ENCODE data around the gene TCF4.

Gene TCF4

GRCh38 chr18:55289775-55290174 is 298.2 kb downstream of the TCF4 start:
- no peak for DNase-seq (ENCODE audit: low read depth)

DNA sequence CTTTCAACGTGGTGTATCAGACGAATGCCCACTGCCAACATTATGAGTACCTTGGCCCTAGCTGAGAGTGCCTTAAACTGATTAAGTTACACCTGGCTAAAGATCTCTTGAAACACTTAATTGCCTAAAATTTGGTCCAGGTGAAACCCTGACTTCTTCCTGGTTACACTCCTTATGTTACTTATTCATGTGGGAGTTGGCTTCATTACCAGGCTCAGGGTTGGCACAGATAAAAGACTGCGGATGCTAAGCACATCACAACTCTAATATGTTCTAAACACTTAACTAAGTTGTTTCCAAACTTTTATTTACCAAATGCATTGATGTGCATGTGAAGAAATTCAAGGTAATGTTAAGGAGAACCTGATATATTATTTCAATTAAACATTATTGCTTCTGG is 298.9 kb downstream of the TCF4 start:
- DNase-seq (ENCODE audit: low read depth): no peak

DNA sequence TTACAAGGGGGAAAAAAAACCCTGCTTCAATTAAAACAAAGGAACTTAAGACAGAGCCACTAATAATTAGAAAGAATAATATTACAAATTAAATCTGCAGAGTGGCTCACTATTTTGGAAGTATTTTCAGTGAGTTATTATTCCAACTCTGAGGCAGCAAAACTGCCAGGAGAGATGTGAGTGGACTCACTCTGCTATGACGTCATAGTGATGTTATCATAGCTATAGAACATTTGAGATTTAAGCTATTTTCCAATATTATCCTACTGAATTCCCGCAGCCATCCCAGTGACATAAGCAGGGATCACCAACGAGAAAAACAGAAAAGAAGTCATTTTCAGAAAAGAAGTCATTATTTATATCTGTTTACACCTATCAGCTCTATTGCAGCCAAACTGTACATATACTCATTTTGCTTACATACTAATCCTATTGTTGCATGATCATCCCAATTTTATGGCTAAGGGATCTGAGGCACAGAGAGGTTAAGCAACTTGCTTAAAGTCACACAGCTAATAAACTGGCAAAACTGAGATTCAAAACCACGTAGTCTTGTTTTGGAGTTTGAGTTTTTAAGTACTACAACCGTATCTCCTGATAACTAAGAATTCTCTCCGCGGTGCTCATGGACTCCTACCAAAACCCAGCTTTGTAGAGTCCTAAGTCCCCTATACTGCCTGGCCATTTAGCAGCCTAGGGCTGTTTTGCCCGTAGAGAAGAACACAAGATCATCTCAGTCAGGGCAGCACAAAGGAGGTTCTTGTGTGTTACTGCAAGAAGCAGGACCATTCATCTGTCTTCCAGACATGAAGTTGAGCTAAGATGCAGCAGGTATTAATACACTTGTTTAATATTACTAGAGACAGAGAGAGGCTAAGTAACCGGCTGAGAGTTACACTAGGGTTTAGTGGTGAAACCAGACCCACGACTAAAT is 299.8 kb downstream of the TCF4 start:
- no peak for DNase-seq (ENCODE audit: low read depth)

- no peak for DNase-seq (ENCODE audit: low read depth)
These were observed 300.7 kb downstream of the TCF4 start for GRCh38 chr18:55287149-55287806.

DNA sequence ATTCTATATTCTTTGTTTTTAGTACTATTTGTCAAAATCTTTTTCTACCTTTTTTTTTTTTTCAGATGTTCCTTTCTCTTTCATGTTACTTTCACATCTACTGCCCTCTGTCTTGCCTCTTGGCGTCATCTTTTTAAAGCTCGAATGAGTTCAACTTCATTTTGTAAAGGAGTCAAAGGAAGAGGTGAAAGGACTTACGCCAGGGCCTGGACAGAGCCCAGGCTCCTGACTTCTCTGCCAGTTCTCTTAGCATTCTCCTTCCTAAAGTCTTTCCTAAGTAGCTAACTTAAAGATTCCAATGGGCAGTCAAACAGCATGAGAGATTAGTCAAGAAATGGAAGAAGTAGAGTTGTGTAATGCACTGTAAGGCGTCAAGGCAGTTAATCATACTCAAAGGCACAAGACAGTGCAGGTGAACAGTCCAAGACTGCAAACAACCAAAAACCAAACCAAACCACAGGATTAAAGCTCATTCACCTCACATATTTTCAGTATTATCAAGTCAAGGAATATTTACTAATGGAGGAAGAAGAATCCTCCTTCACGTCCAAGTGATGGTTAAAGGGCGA is 301.7 kb downstream of the TCF4 start:
- DNase-seq (ENCODE audit: low read depth): no peak

DNA sequence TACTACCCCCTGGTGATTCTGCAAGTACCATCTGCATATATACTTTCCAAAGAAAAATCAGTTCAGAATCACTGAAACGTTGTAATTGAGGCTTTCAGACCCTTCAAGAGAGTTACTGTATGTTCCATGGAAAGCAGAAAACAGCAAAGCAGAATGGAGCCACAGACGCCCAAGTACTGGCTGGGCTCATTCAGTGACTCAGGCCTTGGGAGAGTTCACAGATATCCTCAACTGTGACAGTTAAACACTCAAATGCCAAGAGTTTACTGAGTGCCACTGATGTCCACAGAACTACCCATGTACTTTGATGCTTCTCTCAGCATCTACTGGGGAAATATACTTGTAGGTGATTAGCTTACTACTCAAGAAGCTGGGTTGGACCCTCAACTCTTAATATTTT is 303.4 kb downstream of the TCF4 start:
- no peak for DNase-seq (ENCODE audit: low read depth)

GRCh38 chr18:55283309-55283708 is 304.7 kb downstream of the TCF4 start:
- no peak for DNase-seq (ENCODE audit: low read depth)

GRCh38 chr18:55280503-55280902 is 307.5 kb downstream of the TCF4 start:
- no peak for DNase-seq (ENCODE audit: low read depth)

- DNase-seq (ENCODE audit: low read depth): no peak
These were observed 312.7 kb downstream of the TCF4 start for GRCh38 chr18:55275039-55275901.

DNA sequence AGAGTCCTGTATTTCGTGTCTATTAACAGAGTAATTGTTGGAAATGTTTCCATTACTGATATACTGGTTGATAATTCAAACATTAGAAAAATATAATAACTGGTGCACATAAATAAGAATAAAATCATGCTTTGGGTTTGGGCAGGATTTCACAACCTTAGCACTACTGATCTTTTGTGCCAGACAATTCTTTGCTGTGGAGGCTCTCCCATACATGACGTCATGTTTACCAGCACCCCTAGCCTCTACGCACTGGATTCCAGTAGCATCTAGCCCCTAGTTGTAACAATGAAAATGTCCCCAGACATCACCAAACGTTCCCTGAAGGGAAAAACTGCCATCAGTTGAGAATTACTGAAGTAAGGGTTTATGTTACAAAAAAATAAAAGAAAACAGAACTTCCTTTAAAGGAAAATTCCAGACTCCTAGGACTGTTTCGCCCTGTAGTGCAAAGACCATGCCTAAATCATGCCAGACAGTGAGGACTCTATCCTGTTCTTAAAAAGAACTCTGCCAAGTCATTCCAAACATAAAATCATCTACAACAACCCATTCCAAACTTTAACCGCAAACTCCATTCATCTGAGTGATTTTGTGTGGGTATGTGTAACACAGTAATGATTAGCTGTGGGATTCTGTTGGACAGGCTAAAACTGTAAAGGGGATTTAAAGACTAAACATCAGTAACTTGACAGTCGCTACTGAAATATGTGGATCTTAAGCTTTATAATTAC is 315.3 kb downstream of the TCF4 start:
- no peak for DNase-seq (ENCODE audit: low read depth)

- no peak for DNase-seq (ENCODE audit: low read depth)
These were observed 318.4 kb downstream of the TCF4 start for GRCh38 chr18:55269622-55270021.

DNA sequence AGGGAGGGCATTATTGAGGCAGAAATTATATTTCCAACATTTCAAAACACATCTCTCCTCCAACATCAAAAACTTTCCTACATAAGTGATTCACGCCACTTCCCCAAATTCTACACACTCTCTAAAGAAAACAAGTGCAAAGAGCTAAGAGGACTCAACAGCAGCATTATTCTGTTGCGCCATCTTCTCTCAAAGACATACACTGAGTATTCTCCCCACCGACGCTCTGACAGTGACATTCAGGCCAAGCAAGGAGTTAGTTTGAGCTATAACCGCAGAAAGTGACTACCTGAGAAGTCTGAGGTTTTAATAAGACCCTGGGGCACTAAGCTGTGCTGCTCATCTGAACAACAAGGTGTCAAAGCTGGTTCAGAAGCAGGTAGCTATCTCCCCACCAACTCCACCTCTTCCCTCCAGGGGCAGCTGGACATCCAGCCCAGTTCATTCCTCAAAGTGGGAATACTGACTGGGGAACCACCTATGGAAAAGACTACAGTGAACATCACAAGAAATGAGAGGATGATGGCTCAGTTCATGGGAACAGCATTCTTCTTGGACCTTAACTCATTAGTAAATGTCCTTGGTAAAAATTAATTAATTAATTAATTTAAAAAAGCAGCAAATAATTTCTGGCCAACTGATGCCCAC is 319.2 kb downstream of the TCF4 start:
- DNase-seq (ENCODE audit: low read depth): no peak

GRCh38 chr18:55268151-55268601 is 319.8 kb downstream of the TCF4 start:
- no peak for DNase-seq (ENCODE audit: low read depth)

- no peak for DNase-seq (ENCODE audit: low read depth)
These were observed 321.0 kb downstream of the TCF4 start for GRCh38 chr18:55266981-55267380.

DNA sequence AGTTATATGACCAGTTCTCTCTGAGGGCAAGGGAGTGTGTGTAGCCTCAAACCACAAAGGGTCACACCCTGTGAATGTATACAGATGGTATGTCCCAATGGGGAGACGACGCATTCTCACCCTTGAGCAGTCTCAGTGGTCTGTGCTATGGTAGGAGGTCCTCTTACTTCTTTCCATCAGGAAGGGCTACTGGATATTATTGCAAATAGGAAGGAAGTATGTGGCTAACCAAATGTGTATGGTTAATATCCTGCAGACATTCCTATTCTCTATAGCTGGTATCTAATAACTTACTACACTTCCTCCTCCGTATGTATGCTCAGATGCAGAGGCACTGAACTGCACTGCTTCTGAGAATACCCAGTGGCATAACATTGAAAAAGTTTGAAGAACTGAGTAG is 322.0 kb downstream of the TCF4 start:
- no peak for DNase-seq (ENCODE audit: low read depth)

DNA sequence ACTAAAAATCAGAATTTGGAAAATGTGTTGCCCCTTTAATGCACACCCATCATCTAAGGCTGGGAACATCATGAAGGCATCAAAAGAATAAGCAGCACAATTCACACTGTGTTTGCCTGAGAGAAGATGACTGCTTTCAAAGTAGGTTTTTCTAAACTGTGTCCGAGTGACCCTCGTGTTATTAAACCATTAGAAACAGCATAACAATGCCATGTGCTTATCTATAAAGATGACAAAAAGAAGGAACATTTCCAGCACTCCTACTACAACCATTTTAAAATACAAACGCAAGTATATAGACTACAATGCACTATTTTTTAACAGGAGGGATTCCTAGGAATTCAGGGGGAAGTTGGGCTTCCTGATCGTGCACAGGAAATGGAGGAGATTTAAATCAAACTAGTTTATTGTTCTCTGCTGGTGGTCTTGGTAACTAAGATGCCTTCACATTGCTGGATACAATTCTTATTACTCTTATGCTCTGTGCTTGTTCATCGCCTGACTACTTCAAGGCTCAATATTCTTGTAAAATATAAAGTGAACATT is 322.8 kb downstream of the TCF4 start:
- DNase-seq (ENCODE audit: low read depth): no peak

DNA sequence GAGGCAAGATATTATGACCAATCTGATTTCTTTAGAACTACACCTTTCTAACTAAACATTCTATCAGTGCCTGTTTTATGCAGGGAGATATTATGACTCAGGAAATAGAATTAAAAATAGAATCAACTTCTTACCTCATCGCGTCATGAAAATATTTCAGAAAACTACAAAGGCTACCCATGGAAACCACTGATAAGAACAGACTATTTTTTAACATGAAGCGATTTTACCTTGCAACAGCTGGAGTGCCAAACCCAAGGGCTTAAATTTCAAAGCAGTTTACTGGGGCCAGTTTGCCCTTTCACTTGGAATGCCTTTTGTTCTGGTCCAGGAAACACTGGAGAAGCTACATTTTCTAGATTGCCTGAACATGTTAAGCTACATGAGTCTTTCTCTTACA is 323.9 kb downstream of the TCF4 start:
- no peak for DNase-seq (ENCODE audit: low read depth)

GRCh38 chr18:55262021-55262560 is 325.9 kb downstream of the TCF4 start:
- no peak for DNase-seq (ENCODE audit: low read depth)

GRCh38 chr18:55261253-55261652 is 326.7 kb downstream of the TCF4 start:
- DNase-seq (ENCODE audit: low read depth): no peak

DNA sequence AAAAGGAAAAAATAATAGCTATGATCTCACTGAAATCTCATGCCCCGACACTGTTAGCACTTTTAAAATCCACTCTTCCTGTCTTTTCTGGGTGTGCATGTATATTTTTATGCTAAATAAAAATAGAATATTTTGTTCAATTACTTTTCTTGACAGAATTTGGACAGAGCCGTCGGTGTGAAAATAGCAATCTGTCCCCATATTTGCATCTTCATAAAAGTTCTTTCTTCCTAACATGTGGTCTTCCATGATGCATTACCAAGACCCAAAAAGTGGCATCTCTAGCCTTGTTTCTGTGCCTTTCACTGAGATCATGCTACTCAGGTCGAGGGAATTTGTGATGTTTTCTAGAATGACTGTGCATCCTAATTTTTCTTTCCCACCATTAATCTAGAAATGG is 329.9 kb downstream of the TCF4 start:
- no peak for DNase-seq (ENCODE audit: low read depth)

Data from stimulated activated CD8-positive, alpha-beta memory T cell treated with anti-CD3 and anti-CD28 coated beads, Interleukin-4, amount 100 ng/mL, for 24 hours (primary cell).